GM23338 (cell line): ENCODE results near the gene STPG4. TPM values are rescaled to one million over a fixed set of nuclear protein-coding genes. Genes with fewer than 3 reads are reported as not detected.

Source experiments
- ATAC-seq: fragments of 200-7000 bp; cut with Tn5 transposase; 3 replicates; pipeline ENCODE4 v1.9.1; 2020
- DNase-seq: peaks from one replicate; pipeline ENCODE4 v3.0.0-alpha.2; 2015; ENCODE audit warnings: low spot score
- H2AFZ ChIP-seq: fragments of 200-600 bp; sonication (generic); 2 replicates; pipeline ENCODE4 v1.8.0; 2016; ENCODE audit warnings: antibody characterized with exemption, mild to moderate bottlenecking, moderate library complexity
- H3F3A ChIP-seq: fragments of 200-600 bp; sonication (generic); replicated peaks from 2 replicates; pipeline ENCODE4 v1.8.0; 2017; ENCODE audit warnings: antibody characterized with exemption, mixed run types, low read depth
- H3K27ac ChIP-seq: fragments of 200-600 bp; sonication (generic); 2 replicates; pipeline ENCODE4 v1.6.1; 2016; ENCODE audit warnings: low read depth
- H3K27me3 ChIP-seq: fragments of 200-600 bp; sonication (generic); 2 replicates; pipeline ENCODE4 v1.8.0; 2016; ENCODE audit warnings: mild to moderate bottlenecking, mixed run types, moderate library complexity; ENCODE audit not compliant: insufficient read depth
- H3K36me3 ChIP-seq: fragments of 200-600 bp; sonication (generic); 2 replicates; pipeline ENCODE4 v1.8.0; 2016; ENCODE audit warnings: mild to moderate bottlenecking; ENCODE audit not compliant: insufficient read depth
- H3K4me1 ChIP-seq: fragments of 200-600 bp; sonication (generic); 2 replicates; pipeline ENCODE4 v1.8.0; 2016; ENCODE audit warnings: mild to moderate bottlenecking, moderate library complexity; ENCODE audit not compliant: insufficient read depth
- H3K4me2 ChIP-seq: fragments of 200-600 bp; sonication (generic); 2 replicates; pipeline ENCODE4 v1.7.1; 2017; ENCODE audit warnings: mixed run types
- H3K4me3 ChIP-seq: fragments of 200-600 bp; sonication (generic); 2 replicates; pipeline ENCODE4 v1.6.1; 2016; ENCODE audit warnings: mixed run types
- H3K79me2 ChIP-seq: fragments of 200-600 bp; sonication (generic); replicated peaks from 2 replicates; pipeline ENCODE4 v1.8.0; 2017; ENCODE audit warnings: mild to moderate bottlenecking; ENCODE audit not compliant: insufficient read depth
- H3K9me2 ChIP-seq: fragments of 200-600 bp; sonication (generic); 2 replicates; pipeline ENCODE4 v1.8.0; 2017; ENCODE audit not compliant: insufficient read depth
- H4K20me1 ChIP-seq: fragments of 200-600 bp; sonication (generic); replicated peaks from 2 replicates; pipeline ENCODE4 v1.8.0; 2017; ENCODE audit warnings: mild to moderate bottlenecking; ENCODE audit not compliant: insufficient read depth
- H3K27ac Mint-ChIP-seq: 2 replicates; pipeline ENCODE4 v1.8.0; 2020; ENCODE audit warnings: inconsistent platforms, mild to moderate bottlenecking, moderate library complexity, mixed read lengths
- H3K27me3 Mint-ChIP-seq: 3 replicates; pipeline ENCODE4 v1.8.0; 2022; ENCODE audit warnings: low read depth, mild to moderate bottlenecking, moderate library complexity, mixed read lengths, inconsistent platforms; ENCODE audit not compliant: insufficient read depth, poor library complexity
- H3K36me3 Mint-ChIP-seq: 3 replicates; pipeline ENCODE4 v1.8.0; 2021; ENCODE audit warnings: low read depth, mild to moderate bottlenecking, inconsistent platforms, moderate library complexity, mixed read lengths
- H3K4me1 Mint-ChIP-seq: 3 replicates; pipeline ENCODE4 v1.8.0; 2020; ENCODE audit warnings: mild to moderate bottlenecking, inconsistent platforms, mixed read lengths
- H3K4me3 Mint-ChIP-seq: 3 replicates; pipeline ENCODE4 v1.8.0; 2021; ENCODE audit warnings: moderate library complexity, mild to moderate bottlenecking, inconsistent platforms, mixed read lengths
- H3K9me3 Mint-ChIP-seq: 3 replicates; pipeline ENCODE4 v1.8.0; 2020; ENCODE audit warnings: moderate library complexity, mild to moderate bottlenecking, inconsistent platforms, mixed read lengths
- CREB1 ChIP-seq: fragments of 250-450 bp; sonication (Bioruptor Pico); IDR thresholded peaks from 2 replicates; pipeline ENCODE4 v1.5.0; 2020; ENCODE audit warnings: low read depth, mild to moderate bottlenecking, moderate library complexity
- EZH2 ChIP-seq: fragments of 200-600 bp; sonication (generic); IDR thresholded peaks from one replicate; pipeline ENCODE4 v1.8.0; 2017; ENCODE audit warnings: antibody characterized with exemption, mild to moderate bottlenecking, low read depth; ENCODE audit not compliant: unreplicated experiment
- EZH2phosphoT487 ChIP-seq: fragments of 200-600 bp; sonication (generic); IDR thresholded peaks from one replicate; pipeline ENCODE4 v1.8.1; 2018; ENCODE audit warnings: antibody characterized with exemption; ENCODE audit not compliant: unreplicated experiment
- JUNB ChIP-seq: IDR thresholded peaks from one replicate; pipeline ENCODE4 v1.6.1; 2016; ENCODE audit warnings: antibody characterized with exemption; ENCODE audit not compliant: unreplicated experiment
- NANOG ChIP-seq: IDR thresholded peaks from 2 replicates; pipeline ENCODE4 v1.6.1; 2016; ENCODE audit warnings: antibody characterized with exemption, borderline replicate concordance
- POLR2AphosphoS5 ChIP-seq: IDR thresholded peaks from 2 replicates; pipeline ENCODE4 v1.6.1; 2016; ENCODE audit warnings: antibody characterized with exemption, low read depth
- STAT1 ChIP-seq: IDR thresholded peaks from one replicate; pipeline ENCODE4 v1.6.1; 2016; ENCODE audit warnings: antibody characterized with exemption; ENCODE audit not compliant: unreplicated experiment
- ZNF114 ChIP-seq: fragments of 250-450 bp; sonication (Bioruptor Pico); IDR thresholded peaks from 2 replicates; pipeline ENCODE4 v1.5.0; 2020; ENCODE audit warnings: mild to moderate bottlenecking, moderate library complexity
- ZNF331 ChIP-seq: fragments of 250-450 bp; sonication (Bioruptor Pico); IDR thresholded peaks from 2 replicates; pipeline ENCODE4 v1.5.0; 2020; ENCODE audit warnings: low read depth, mild to moderate bottlenecking, moderate library complexity
- polyA plus RNA-seq: library from polyadenylated mRNA; unstranded; fragments of >200 nt; fragmentation: Nextera tagmentation; extraction: Ambion mirVana; gene quantifications from 2 replicates; pipeline ENCODE4 v1.2.1, GENCODE V29; 2016
- total RNA-seq: library from RNA; depleted of rRNA; stranded (reverse); fragments of >200 nt; shearing (Covaris generic); gene quantifications from 2 replicates; pipeline ENCODE4 v1.2.3, GENCODE V29; 2014
- TF ChIP-seq, protein P1 (sequence below), 2 experiments: fragments of 200-600 bp in 1 of 2; sonication (generic) in 1 of 2; conservative IDR thresholded peaks; 2 replicates each; pipeline versions ENCODE4 v1.5.1 to v1.6.1; 2016 to 2017; ENCODE audit warnings: antibody characterized with exemption in 2 of 2, low read depth in 2 of 2, mild to moderate bottlenecking in 2 of 2, moderate library complexity in 1 of 2
- TF ChIP-seq, protein P2 (sequence below): IDR thresholded peaks from one replicate; pipeline ENCODE4 v1.6.1; 2018; ENCODE audit warnings: antibody characterized with exemption; ENCODE audit not compliant: unreplicated experiment
- TF ChIP-seq, protein P3 (sequence below): IDR thresholded peaks from 2 replicates; pipeline ENCODE4 v1.6.1; 2016; ENCODE audit warnings: antibody characterized with exemption

Gene STPG4
- total and polyA plus RNA-seq, 2 experiments from 2014 or later = 0.28 TPM; not detected in 1

DNA sequence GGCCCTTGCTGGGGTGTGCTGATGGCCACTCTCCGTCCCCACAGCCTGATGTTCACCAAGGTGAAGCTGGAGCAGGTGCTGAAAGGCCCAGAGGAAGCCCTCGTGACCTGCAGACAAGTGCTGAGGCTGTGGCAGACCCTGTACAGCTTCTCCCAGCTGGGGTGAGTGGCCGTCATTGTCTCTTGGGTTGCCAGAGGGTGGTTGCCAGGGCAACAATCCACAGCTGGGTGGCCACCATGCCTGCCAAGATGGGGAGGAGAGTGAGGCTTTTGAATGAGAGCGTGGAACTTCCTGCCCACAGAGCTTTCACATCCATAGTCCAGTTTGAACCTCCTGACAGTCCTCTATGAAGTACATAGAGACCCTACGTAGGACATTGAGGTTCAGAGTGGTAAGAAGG is 108.8 kb downstream of the STPG4 start (continued):
- TF ChIP-seq, protein P1, sequence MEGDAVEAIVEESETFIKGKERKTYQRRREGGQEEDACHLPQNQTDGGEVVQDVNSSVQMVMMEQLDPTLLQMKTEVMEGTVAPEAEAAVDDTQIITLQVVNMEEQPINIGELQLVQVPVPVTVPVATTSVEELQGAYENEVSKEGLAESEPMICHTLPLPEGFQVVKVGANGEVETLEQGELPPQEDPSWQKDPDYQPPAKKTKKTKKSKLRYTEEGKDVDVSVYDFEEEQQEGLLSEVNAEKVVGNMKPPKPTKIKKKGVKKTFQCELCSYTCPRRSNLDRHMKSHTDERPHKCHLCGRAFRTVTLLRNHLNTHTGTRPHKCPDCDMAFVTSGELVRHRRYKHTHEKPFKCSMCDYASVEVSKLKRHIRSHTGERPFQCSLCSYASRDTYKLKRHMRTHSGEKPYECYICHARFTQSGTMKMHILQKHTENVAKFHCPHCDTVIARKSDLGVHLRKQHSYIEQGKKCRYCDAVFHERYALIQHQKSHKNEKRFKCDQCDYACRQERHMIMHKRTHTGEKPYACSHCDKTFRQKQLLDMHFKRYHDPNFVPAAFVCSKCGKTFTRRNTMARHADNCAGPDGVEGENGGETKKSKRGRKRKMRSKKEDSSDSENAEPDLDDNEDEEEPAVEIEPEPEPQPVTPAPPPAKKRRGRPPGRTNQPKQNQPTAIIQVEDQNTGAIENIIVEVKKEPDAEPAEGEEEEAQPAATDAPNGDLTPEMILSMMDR (conservative IDR thresholded peaks at IDR 0.05; ENCODE audit: low read depth in 2 of 2) = no peak
- no peak for TF ChIP-seq EZH2phosphoT487
- TF ChIP-seq CREB1 (CRISPR knock-in tag) = no peak
- TF ChIP-seq NANOG = no peak
- TF ChIP-seq POLR2AphosphoS5 = no peak
- no peak for TF ChIP-seq ZNF331 (CRISPR knock-in tag)
- TF ChIP-seq JUNB = no peak
- no peak for TF ChIP-seq STAT1
- TF ChIP-seq ZNF114 (CRISPR knock-in tag) = no peak

DNA sequence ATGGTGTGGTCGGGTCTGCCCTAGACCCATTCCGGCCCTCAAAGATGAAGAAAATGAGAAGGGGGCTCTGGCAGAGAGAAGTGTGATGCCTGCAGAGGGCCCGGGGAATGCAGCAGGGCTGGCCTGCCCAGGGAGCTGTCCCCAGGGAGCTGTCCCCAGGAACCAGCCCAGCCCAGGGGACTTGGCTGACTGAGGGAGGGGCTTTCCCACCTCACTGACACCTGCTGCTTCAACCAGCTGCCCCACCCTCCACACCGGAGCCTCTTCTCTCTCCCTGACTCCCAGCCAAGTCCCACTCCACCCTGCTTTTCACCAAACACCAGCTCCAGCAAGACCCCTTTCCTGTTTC is 111.2 kb downstream of the STPG4 start:
- no peaks in the 10 kb centered on the region for H3K9me2 ChIP-seq
- H3K4me3 ChIP-seq = no peak overlapping the region
- H3K4me1 ChIP-seq = peaks cover 22% of the 10 kb centered on the region
- no peak; the same call in 1 of the 3 replicates for ATAC-seq
- peaks cover 7% of the 10 kb centered on the region; the same call in 2 of the 3 replicates for H3K36me3 Mint-ChIP-seq
- H4K20me1 ChIP-seq = no peaks in the 10 kb centered on the region
- H3K27ac ChIP-seq = no peak overlapping the region
- H3K4me1 Mint-ChIP-seq = peaks cover 27% of the 10 kb centered on the region
- peaks cover 15% of the 10 kb centered on the region for H3K27me3 Mint-ChIP-seq
- H3K9me3 Mint-ChIP-seq = no peaks in the 10 kb centered on the region
- no peaks in the 10 kb centered on the region for H3K27me3 ChIP-seq
- H3K79me2 ChIP-seq = no peaks in the 10 kb centered on the region
- no peak overlapping the region for H3K27ac Mint-ChIP-seq
- H3K4me2 ChIP-seq = no peak overlapping the region
- no peaks in the 10 kb centered on the region for H3F3A ChIP-seq
- DNase-seq = no peak
- no peaks in the 10 kb centered on the region for H3K36me3 ChIP-seq
- H2AFZ ChIP-seq = no peak overlapping the region
- H3K4me3 Mint-ChIP-seq = no peak overlapping the region
- TF ChIP-seq POLR2AphosphoS5 (no peak), EZH2phosphoT487 (no peak), JUNB (no peak), CREB1 (CRISPR knock-in tag) (no peak), EZH2 (no peak), ZNF114 (CRISPR knock-in tag) (no peak)
- TF ChIP-seq, protein P2, sequence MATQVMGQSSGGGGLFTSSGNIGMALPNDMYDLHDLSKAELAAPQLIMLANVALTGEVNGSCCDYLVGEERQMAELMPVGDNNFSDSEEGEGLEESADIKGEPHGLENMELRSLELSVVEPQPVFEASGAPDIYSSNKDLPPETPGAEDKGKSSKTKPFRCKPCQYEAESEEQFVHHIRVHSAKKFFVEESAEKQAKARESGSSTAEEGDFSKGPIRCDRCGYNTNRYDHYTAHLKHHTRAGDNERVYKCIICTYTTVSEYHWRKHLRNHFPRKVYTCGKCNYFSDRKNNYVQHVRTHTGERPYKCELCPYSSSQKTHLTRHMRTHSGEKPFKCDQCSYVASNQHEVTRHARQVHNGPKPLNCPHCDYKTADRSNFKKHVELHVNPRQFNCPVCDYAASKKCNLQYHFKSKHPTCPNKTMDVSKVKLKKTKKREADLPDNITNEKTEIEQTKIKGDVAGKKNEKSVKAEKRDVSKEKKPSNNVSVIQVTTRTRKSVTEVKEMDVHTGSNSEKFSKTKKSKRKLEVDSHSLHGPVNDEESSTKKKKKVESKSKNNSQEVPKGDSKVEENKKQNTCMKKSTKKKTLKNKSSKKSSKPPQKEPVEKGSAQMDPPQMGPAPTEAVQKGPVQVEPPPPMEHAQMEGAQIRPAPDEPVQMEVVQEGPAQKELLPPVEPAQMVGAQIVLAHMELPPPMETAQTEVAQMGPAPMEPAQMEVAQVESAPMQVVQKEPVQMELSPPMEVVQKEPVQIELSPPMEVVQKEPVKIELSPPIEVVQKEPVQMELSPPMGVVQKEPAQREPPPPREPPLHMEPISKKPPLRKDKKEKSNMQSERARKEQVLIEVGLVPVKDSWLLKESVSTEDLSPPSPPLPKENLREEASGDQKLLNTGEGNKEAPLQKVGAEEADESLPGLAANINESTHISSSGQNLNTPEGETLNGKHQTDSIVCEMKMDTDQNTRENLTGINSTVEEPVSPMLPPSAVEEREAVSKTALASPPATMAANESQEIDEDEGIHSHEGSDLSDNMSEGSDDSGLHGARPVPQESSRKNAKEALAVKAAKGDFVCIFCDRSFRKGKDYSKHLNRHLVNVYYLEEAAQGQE = no peak
- TF ChIP-seq, protein P3, sequence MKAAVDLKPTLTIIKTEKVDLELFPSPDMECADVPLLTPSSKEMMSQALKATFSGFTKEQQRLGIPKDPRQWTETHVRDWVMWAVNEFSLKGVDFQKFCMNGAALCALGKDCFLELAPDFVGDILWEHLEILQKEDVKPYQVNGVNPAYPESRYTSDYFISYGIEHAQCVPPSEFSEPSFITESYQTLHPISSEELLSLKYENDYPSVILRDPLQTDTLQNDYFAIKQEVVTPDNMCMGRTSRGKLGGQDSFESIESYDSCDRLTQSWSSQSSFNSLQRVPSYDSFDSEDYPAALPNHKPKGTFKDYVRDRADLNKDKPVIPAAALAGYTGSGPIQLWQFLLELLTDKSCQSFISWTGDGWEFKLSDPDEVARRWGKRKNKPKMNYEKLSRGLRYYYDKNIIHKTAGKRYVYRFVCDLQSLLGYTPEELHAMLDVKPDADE = no peak
- TF ChIP-seq, protein P1 (conservative IDR thresholded peaks at IDR 0.05; ENCODE audit: low read depth in 2 of 2) = no peak
